Activated T-cell treated with anti-CD3 and anti-CD28 coated beads, Interleukin-2, amount 50 U/mL, for 72 hours (primary cell): ENCODE measurements around the gene DLX1. TPM values are rescaled to one million over a fixed set of nuclear protein-coding genes. Genes with fewer than 3 reads are reported as not detected.

Experiments
- ATAC-seq, 2 donors: fragments of 150-1000 bp; cut with Tn5 transposase; replicated peaks in 1 of 2; 2 replicates each; pipeline ENCODE4 v1.10.0; 2021; ENCODE audit warnings: moderate library complexity in 2 of 2, mild to moderate bottlenecking in 1 of 2
- DNase-seq, 2 donors: peaks; one replicate each; pipeline ENCODE4 v3.0.0; 2021 to 2022; ENCODE audit warnings: mixed read lengths in 1 of 2
- H3K27ac Mint-ChIP-seq: one replicate; pipeline ENCODE4 v1.8.0; 2022; ENCODE audit warnings: mild to moderate bottlenecking, moderate library complexity, mixed read lengths
- H3K27me3 Mint-ChIP-seq: one replicate; pipeline ENCODE4 v1.8.0; 2022; ENCODE audit warnings: low read depth, mixed read lengths
- H3K36me3 Mint-ChIP-seq, 2 donors: one replicate each; pipeline ENCODE4 v1.8.0; 2022; ENCODE audit warnings: mixed read lengths in 2 of 2, mild to moderate bottlenecking in 1 of 2; ENCODE audit not compliant: insufficient read depth in 2 of 2
- H3K4me1 Mint-ChIP-seq: one replicate; pipeline ENCODE4 v1.8.0; 2022; ENCODE audit warnings: low read depth, mixed read lengths
- H3K4me3 Mint-ChIP-seq, 2 donors: one replicate each; pipeline ENCODE4 v1.8.0; 2022; ENCODE audit warnings: mild to moderate bottlenecking in 2 of 2, mixed read lengths in 2 of 2, moderate library complexity in 2 of 2
- H3K9me3 Mint-ChIP-seq, 2 donors: one replicate each; pipeline ENCODE4 v1.8.0; 2022; ENCODE audit warnings: mixed read lengths in 2 of 2
- total RNA-seq, 2 donors: library from RNA; stranded (reverse); gene quantifications; one replicate each; pipeline ENCODE4 v1.2.3, GENCODE V29; 2022

The DLX1 gene
- total RNA-seq, 2 donors from 2014 or later, result 0.24 TPM; not detected in 1

- H3K36me3 Mint-ChIP-seq, result no peaks in the 10 kb centered on the region
- H3K4me3 Mint-ChIP-seq, result peak overlapping the region; percentile 84 to 88
- peaks cover 95% of the 10 kb centered on the region for H3K27me3 Mint-ChIP-seq
- H3K4me1 Mint-ChIP-seq, result peaks cover 54% of the 10 kb centered on the region
- ATAC-seq, result peak; percentile 59 to 61
- peak; percentile 72 to 79 for DNase-seq
- no peaks in the 10 kb centered on the region for H3K9me3 Mint-ChIP-seq
- peak overlapping the region; percentile 72 for H3K27ac Mint-ChIP-seq
Observed at GRCh38 chr2:172086241-172087206, 1.2 kb downstream of the DLX1 start.

- Mint-ChIP-seq H3K36me3 (no peaks in the 10 kb centered on the region), H3K27ac (no peak overlapping the region), H3K4me1 (peaks cover 53% of the 10 kb centered on the region), H3K27me3 (peaks cover 95% of the 10 kb centered on the region), H3K9me3 (no peaks in the 10 kb centered on the region), H3K4me3 (peak overlapping the region; percentile 84 to 88)
- no peak for ATAC-seq
- no peak for DNase-seq
Observed at GRCh38 chr2:172087207-172087779, 2.0 kb downstream of the DLX1 start.

- Mint-ChIP-seq H3K4me3 (peak overlapping the region; percentile 84 to 88), H3K27ac (peak overlapping the region; percentile 8), H3K27me3 (peaks cover 95% of the 10 kb centered on the region)
Observed at GRCh38 chr2:172087780-172088244, 2.5 kb downstream of the DLX1 start.

GRCh38 chr2:172088245-172089004 is 3.1 kb downstream of the DLX1 start:
- ATAC-seq (no peak), DNase-seq (no peak)
- no peaks in the 10 kb centered on the region for H3K36me3 Mint-ChIP-seq
- peak overlapping the region; percentile 84 to 88 for H3K4me3 Mint-ChIP-seq
- no peaks in the 10 kb centered on the region for H3K9me3 Mint-ChIP-seq
- peaks cover 95% of the 10 kb centered on the region for H3K27me3 Mint-ChIP-seq
- peak overlapping the region; percentile 56 for H3K27ac Mint-ChIP-seq
- peaks cover 53% of the 10 kb centered on the region for H3K4me1 Mint-ChIP-seq

More at GRCh38 chr2:172087780-172088244, 2.5 kb downstream of the DLX1 start:
- DNase-seq (no peak), ATAC-seq (no peak)
- H3K9me3 Mint-ChIP-seq, result no peaks in the 10 kb centered on the region
- no peaks in the 10 kb centered on the region for H3K36me3 Mint-ChIP-seq
- H3K4me1 Mint-ChIP-seq, result peaks cover 49% of the 10 kb centered on the region

- H3K9me3 Mint-ChIP-seq, result no peaks in the 10 kb centered on the region
- no peak for ATAC-seq
- peaks cover 53% of the 10 kb centered on the region for H3K4me1 Mint-ChIP-seq
- DNase-seq, result no peak
- peaks cover 95% of the 10 kb centered on the region for H3K27me3 Mint-ChIP-seq
- H3K4me3 Mint-ChIP-seq, result no peak overlapping the region
- H3K27ac Mint-ChIP-seq, result no peak overlapping the region
- no peaks in the 10 kb centered on the region for H3K36me3 Mint-ChIP-seq
Observed at GRCh38 chr2:172089005-172089504, 3.7 kb downstream of the DLX1 start.

- Mint-ChIP-seq H3K9me3 (no peaks in the 10 kb centered on the region), H3K27me3 (peaks cover 91% of the 10 kb centered on the region), H3K4me3 (no peak overlapping the region), H3K4me1 (peaks cover 50% of the 10 kb centered on the region), H3K27ac (no peak overlapping the region), H3K36me3 (no peaks in the 10 kb centered on the region)
- ATAC-seq (no peak), DNase-seq (no peak)
Observed at GRCh38 chr2:172089633-172090032, 4.3 kb downstream of the DLX1 start.

GRCh38 chr2:172090044-172090961 is 5.0 kb downstream of the DLX1 start:
- H3K27me3 Mint-ChIP-seq, result peaks cover 89% of the 10 kb centered on the region
- H3K27ac Mint-ChIP-seq, result no peak overlapping the region

GRCh38 chr2:172091000-172091641 is 5.8 kb downstream of the DLX1 start:
- peaks cover 89% of the 10 kb centered on the region for H3K27me3 Mint-ChIP-seq
- ATAC-seq, result no peak
- peaks cover 50% of the 10 kb centered on the region for H3K4me1 Mint-ChIP-seq
- no peaks in the 10 kb centered on the region for H3K36me3 Mint-ChIP-seq
- no peak overlapping the region for H3K27ac Mint-ChIP-seq
- DNase-seq, result no peak
- H3K4me3 Mint-ChIP-seq, result no peak overlapping the region
- H3K9me3 Mint-ChIP-seq, result no peaks in the 10 kb centered on the region

More at GRCh38 chr2:172090044-172090961, 5.0 kb downstream of the DLX1 start:
- H3K36me3 Mint-ChIP-seq, result no peaks in the 10 kb centered on the region
- H3K4me1 Mint-ChIP-seq, result peaks cover 49% of the 10 kb centered on the region
- no peaks in the 10 kb centered on the region for H3K9me3 Mint-ChIP-seq
- ATAC-seq, result no peak
- H3K4me3 Mint-ChIP-seq, result peak overlapping the region; percentile 24 to 25
- DNase-seq, result no peak

GRCh38 chr2:172091761-172092566 is 6.7 kb downstream of the DLX1 start:
- peak overlapping the region; percentile 58 for H3K27ac Mint-ChIP-seq
- H3K4me3 Mint-ChIP-seq, result no peak overlapping the region
- no peaks in the 10 kb centered on the region for H3K36me3 Mint-ChIP-seq
- H3K9me3 Mint-ChIP-seq, result no peaks in the 10 kb centered on the region
- H3K4me1 Mint-ChIP-seq, result peaks cover 51% of the 10 kb centered on the region
- H3K27me3 Mint-ChIP-seq, result peaks cover 90% of the 10 kb centered on the region
- ATAC-seq (no peak), DNase-seq (no peak)

GRCh38 chr2:172092716-172093415 is 7.6 kb downstream of the DLX1 start:
- ATAC-seq (no peak), DNase-seq (no peak)
- H3K27me3 Mint-ChIP-seq, result peaks cover 90% of the 10 kb centered on the region
- H3K9me3 Mint-ChIP-seq, result no peaks in the 10 kb centered on the region
- H3K27ac Mint-ChIP-seq, result peak overlapping the region; percentile 52
- peaks cover 51% of the 10 kb centered on the region for H3K4me1 Mint-ChIP-seq
- H3K36me3 Mint-ChIP-seq, result no peaks in the 10 kb centered on the region
- H3K4me3 Mint-ChIP-seq, result peak overlapping the region in 1 of 2 donors; percentile 59
